GM19193 (cell line): Measurements from ENCODE around the gene ALDH8A1.

ENCODE experiments used
- POLR2A ChIP-seq: IDR thresholded peaks from 4 replicates; pipeline ENCODE4 v1.6.1; 2011; ENCODE audit not compliant: insufficient read depth, insufficient read length; ENCODE audit errors: extremely low read depth

The ALDH8A1 gene

GRCh38 chr6:134949927-134950326, at the start of gene ALDH8A1:
ALDH8A1 (minus strand) TSS chr6:134950101; CDS start chr6:134950053, 48 bp downstream.
- no peak for TF ChIP-seq POLR2A

- no peak for TF ChIP-seq POLR2A
Observed at GRCh38 chr6:134999107-134999506, 49.2 kb upstream of the ALDH8A1 start.

- no peak for TF ChIP-seq POLR2A
Observed at GRCh38 chr6:134997133-134997995, 47.5 kb upstream of the ALDH8A1 start.

GRCh38 chr6:134995536-134995935, 45.6 kb upstream of the ALDH8A1 start:
- TF ChIP-seq POLR2A = no peak

- no peak for TF ChIP-seq POLR2A
Observed at GRCh38 chr6:134994431-134994830, 44.5 kb upstream of the ALDH8A1 start.

- TF ChIP-seq POLR2A = no peak
Observed at GRCh38 chr6:134992155-134992554, 42.3 kb upstream of the ALDH8A1 start.

GRCh38 chr6:134990262-134990661, 40.4 kb upstream of the ALDH8A1 start:
- no peak for TF ChIP-seq POLR2A

GRCh38 chr6:134984821-134985220, 34.9 kb upstream of the ALDH8A1 start:
- TF ChIP-seq POLR2A = no peak

- no peak for TF ChIP-seq POLR2A
Observed at GRCh38 chr6:134983823-134984222, 33.9 kb upstream of the ALDH8A1 start.

- TF ChIP-seq POLR2A = no peak
Observed at GRCh38 chr6:134982161-134982560, 32.3 kb upstream of the ALDH8A1 start.

GRCh38 chr6:134980846-134981245, 30.9 kb upstream of the ALDH8A1 start:
- TF ChIP-seq POLR2A = no peak

GRCh38 chr6:134979142-134979541, 29.2 kb upstream of the ALDH8A1 start:
- TF ChIP-seq POLR2A = no peak

GRCh38 chr6:134974370-134974769, 24.5 kb upstream of the ALDH8A1 start:
- no peak for TF ChIP-seq POLR2A

- TF ChIP-seq POLR2A = no peak
Observed at GRCh38 chr6:134967711-134968110, 17.8 kb upstream of the ALDH8A1 start.

GRCh38 chr6:134964451-134965203, 14.7 kb upstream of the ALDH8A1 start:
- no peak for TF ChIP-seq POLR2A

GRCh38 chr6:134962421-134962820, 12.5 kb upstream of the ALDH8A1 start:
- no peak for TF ChIP-seq POLR2A
